GM18511 (cell line): ENCODE measurements around the gene SLC27A2.
"Not testable (repeated sequence)": the region's sequence is repeated elsewhere in the genome, so short reads cannot be mapped to it uniquely, and the experiment has no call there.

Experiments used
- ATAC-seq: cut with Tn5 transposase; IDR thresholded peaks from one replicate; pipeline ENCODE4 v1.9.1; 2021; ENCODE audit warnings: mild to moderate bottlenecking, moderate library complexity; ENCODE audit not compliant: unreplicated experiment

SLC27A2 gene

DNA sequence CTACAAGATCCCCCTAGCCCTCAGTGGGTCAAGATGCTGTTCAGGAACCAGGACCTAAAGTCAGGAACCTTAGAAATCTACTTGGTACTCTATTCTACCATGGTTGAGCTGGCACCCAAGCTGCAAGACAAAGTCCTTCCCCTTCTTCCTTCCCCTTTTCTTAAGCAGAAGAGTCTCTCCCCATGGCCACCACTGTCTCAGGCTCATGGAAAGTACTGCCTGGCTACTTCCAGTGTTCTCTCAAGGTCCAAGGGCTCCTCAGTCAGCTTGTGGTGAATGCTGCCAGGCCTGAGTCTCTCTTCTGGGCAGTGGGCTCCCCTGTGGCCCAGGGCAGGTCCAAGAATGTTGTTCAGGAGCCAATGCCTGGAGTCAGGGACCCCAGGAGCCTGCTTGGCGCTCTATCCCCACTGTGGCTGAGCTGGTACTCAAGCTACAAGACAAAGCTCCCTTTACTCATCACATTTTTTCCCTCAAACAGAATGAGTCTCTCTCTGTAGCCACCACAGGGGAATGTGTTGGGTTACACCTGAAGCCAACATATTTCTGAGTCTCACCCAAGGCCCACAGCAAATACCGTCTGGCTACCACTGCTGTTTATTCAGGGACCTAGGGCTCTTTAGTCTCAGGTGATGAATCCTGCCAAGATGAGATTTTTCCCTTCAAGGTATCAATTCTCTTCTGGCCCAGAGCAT lies 18.1 kb upstream of the SLC27A2 start:
- ATAC-seq = no peak

- ATAC-seq = no peak
Observed at GRCh38 chr15:50164458-50164857, 17.5 kb upstream of the SLC27A2 start.

GRCh38 chr15:50166216-50166615 lies 15.8 kb upstream of the SLC27A2 start:
- ATAC-seq = no peak

- no peak for ATAC-seq
Observed at GRCh38 chr15:50167110-50167509, 14.9 kb upstream of the SLC27A2 start.

DNA sequence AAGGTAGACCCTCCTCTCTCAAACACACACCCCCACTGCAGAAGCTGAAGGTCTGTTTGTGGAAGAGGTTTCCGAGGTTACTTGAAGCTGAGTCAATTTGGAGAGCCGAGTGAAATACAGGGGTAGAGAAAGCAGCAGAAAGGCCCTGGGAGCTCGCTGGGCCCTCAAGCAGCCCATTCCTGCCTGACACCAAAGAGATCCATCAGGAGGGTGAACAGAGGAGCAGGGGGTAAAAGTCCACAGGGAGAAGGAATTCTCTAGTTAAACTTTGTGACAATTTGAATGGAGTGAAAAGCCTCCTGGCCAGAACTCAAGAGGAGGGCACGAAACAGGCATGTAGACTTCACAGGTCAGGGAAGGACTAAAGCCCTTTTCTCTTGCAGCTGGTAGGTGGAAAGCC lies 13.6 kb upstream of the SLC27A2 start:
- ATAC-seq = no peak

DNA sequence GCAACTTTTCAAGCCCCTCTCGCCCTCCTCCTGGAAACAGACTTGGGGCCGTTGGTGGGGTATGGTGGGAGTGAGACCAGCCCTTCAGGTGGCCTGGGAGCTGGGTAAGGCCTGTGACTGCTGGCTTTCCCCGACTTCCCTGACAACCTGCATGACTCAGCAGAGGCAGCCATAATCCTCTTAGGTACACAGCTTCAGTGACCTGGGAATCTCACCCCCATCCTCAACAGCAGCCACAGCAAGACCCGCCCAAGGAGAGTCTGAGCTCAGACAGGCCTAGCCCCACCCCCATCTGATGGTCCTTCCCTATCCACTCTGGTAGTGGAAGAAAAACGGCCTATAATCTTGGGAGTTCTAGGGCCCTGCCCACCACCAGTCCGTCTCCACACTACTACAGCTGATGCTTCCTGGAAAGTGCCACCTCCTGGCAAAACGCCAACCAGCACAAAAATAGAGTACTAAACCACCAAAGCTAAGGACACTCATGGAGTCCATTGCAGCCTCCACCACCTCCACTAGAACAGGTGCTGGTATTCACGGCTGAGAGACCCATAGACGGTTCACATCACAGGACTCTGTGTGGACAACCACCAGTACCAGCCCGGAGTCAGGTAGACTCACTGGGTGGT lies 13.1 kb upstream of the SLC27A2 start:
- no peak for ATAC-seq

DNA sequence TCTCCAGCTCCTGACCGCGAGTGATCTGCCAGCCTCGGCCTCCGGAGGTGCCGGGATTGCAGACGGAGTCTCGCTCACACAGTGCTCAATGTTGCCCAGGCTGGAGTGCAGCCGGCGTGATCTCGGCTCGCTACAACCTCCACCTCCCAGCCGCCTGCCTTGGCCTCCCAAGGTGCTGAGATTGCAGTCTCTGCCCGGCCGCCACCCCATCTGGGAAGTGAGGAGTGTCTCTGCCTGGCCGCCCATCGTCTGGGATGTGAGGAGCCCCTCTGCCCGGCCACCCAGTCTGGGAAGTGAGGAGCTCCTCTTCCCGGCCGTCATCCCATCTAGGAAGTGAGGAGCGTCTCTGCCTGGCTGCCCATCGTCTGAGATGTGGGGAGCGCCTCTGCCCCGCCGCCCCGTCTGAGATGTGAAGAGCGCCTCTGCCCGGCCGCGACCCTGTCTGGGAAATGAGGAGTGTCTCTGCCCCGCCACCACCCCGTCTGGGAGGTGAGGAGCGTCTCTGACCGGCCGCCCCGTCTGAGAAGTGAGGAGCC lies 9.6 kb upstream of the SLC27A2 start:
- not testable (repeated sequence) for ATAC-seq

- ATAC-seq = no peak
Observed at GRCh38 chr15:50176869-50177268, 5.1 kb upstream of the SLC27A2 start.

DNA sequence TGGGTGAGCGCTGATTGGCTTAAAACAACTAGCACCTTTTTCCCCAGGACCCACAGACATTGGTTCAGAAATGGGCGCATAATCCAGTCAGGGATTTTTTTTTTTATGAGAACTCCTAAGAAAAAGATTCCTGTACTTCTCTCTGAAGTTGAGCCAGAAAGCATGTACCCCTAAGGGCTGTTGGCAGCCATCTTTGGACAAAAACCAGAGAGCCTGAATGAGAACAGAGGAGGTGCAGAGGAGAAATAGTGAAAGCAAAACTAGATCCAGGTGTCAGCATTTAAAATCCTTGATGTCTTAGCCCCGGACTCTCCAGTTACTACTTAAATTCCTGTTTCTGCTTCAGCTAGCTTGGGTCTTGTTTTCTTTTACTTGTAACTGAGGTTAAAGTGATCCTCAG lies 1.9 kb upstream of the SLC27A2 start:
- no peak for ATAC-seq

DNA sequence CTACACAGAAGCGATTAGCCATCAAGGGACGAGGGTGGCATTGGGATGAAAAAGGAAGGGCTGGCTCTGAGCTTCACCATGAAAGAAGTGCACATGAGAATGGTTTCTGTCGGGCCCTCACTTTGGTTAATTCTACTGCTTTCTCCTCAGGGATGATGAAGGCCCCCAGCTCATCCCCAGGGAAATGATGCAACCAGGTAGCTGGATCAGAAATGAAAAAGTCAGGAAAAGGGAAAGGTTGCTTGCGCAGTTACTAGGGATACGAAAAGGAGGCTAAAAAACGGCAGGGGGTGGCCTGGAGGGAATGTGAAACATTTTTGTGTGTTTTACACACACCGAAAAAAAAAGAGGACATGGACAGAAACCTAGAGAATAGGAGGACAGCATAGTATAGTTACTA lies 1.4 kb upstream of the SLC27A2 start:
- no peak for ATAC-seq

GRCh38 chr15:50181201-50181968 lies 611 bp upstream of the SLC27A2 start:
- no peak for ATAC-seq

DNA sequence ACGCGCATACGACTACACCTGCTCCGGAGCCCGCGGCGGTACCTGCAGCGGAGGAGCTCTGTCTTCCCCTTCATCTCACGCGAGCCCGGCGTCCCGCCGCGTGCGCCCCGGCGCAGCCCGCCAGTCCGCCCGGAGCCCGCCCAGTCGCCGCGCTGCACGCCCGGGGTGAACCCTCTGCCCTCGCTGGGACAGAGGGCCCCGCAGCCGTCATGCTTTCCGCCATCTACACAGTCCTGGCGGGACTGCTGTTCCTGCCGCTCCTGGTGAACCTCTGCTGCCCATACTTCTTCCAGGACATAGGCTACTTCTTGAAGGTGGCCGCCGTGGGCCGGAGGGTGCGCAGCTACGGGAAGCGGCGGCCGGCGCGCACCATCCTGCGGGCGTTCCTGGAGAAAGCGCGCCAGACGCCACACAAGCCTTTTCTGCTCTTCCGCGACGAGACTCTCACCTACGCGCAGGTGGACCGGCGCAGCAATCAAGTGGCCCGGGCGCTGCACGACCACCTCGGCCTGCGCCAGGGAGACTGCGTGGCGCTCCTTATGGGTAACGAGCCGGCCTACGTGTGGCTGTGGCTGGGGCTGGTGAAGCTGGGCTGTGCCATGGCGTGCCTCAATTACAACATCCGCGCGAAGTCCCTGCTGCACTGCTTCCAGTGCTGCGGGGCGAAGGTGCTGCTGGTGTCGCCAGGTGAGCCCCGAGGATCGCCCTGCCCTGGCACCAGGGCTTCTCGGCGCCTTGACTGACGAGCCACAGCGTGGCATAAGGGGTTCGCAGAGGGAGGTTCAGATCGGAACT lies 420 bp downstream of the SLC27A2 start:
- ATAC-seq = peak; percentile 65

DNA sequence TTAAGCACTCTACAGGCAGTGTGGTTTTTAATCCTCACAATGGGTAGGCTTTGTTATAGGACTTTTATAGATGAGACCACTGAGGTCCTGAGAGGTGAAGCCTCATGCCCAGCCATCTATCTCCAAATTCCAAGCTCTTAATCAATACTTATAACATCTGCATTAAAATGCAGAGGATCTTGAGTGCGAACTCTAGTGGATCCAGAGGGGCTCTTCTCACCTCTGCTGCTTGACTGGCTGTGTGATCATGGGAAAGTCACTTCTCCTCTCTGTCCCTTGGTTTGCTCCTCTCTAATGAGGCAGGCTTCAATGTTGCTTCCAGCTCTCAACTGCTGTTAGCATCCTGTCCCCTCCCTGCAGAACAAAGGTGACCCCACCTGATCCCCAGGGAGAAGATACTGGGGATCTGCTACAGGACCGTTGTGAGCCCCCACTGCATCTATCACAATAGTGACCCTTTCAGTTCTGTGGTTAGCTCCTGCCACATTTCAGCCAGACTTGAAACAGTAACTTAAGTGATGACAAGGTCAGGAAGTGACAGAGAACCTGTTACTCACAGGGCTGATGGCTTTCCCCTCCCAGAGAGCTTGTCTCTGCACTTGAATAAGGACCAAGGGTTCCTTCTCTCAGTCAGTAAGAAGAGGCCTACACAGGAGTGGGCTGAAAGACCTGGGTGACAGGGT lies 1.3 kb downstream of the SLC27A2 start:
- no peak for ATAC-seq

GRCh38 chr15:50184863-50185504 lies 3.0 kb downstream of the SLC27A2 start:
- no peak for ATAC-seq

GRCh38 chr15:50186090-50186489 lies 4.1 kb downstream of the SLC27A2 start:
- no peak for ATAC-seq

- no peak for ATAC-seq
Observed at GRCh38 chr15:50186752-50187151, 4.8 kb downstream of the SLC27A2 start.

DNA sequence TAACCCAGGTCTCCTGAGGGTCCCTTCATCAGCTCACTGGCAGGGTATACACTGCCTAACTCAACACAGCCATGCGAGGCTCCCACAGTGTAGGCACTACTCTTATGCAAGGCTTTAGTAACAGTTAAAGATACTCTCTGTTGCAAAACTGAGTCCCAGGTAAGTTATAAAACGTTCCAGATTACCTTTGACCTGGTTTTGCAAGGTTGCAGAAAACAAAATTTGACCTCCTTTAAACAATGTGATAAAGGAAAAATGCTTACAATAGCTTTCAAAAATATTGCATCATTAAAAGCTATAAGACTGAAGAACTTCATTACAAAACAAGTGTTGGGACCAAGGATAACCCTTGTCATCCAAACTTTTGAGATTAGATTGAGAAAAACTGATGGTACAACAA lies 5.5 kb downstream of the SLC27A2 start:
- no peak for ATAC-seq

DNA sequence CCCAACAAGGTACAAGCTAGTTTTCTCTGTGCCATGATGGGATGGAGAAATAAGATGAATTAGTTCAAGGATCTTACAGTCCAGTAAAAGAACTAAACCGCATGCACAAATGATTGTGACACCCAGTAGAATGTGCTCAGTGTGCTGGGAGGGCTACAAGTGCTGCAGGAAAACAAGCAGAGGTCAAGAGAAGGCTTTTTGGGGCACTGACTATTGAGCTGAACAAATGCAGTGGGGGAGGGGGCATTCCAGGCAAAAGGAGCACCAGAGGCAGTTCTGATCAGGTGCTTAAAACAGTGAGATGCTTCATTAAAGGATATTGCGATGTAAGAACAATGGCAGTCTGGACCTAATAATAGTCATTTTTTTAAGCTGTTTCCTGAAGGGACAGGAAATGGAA lies 6.0 kb downstream of the SLC27A2 start:
- no peak for ATAC-seq

GRCh38 chr15:50188793-50189192 lies 6.8 kb downstream of the SLC27A2 start:
- not testable (repeated sequence) for ATAC-seq

- peak; percentile 39 for ATAC-seq
Observed at GRCh38 chr15:50189633-50190032, 7.6 kb downstream of the SLC27A2 start.
